GM23338 (cell line): ENCODE results near the gene AGR3. TPM values are rescaled to one million over a fixed set of nuclear protein-coding genes. Genes with fewer than 3 reads are reported as not detected.

ENCODE experiments used
- ATAC-seq: fragments of 200-7000 bp; cut with Tn5 transposase; 3 replicates; pipeline ENCODE4 v1.9.1; 2020
- DNase-seq: peaks from one replicate; pipeline ENCODE4 v3.0.0-alpha.2; 2015; ENCODE audit warnings: low spot score
- H2AFZ ChIP-seq: fragments of 200-600 bp; sonication (generic); 2 replicates; pipeline ENCODE4 v1.8.0; 2016; ENCODE audit warnings: antibody characterized with exemption, mild to moderate bottlenecking, moderate library complexity
- H3F3A ChIP-seq: fragments of 200-600 bp; sonication (generic); replicated peaks from 2 replicates; pipeline ENCODE4 v1.8.0; 2017; ENCODE audit warnings: antibody characterized with exemption, mixed run types, low read depth
- H3K27ac ChIP-seq: fragments of 200-600 bp; sonication (generic); 2 replicates; pipeline ENCODE4 v1.6.1; 2016; ENCODE audit warnings: low read depth
- H3K27me3 ChIP-seq: fragments of 200-600 bp; sonication (generic); 2 replicates; pipeline ENCODE4 v1.8.0; 2016; ENCODE audit warnings: mild to moderate bottlenecking, mixed run types, moderate library complexity; ENCODE audit not compliant: insufficient read depth
- H3K36me3 ChIP-seq: fragments of 200-600 bp; sonication (generic); 2 replicates; pipeline ENCODE4 v1.8.0; 2016; ENCODE audit warnings: mild to moderate bottlenecking; ENCODE audit not compliant: insufficient read depth
- H3K4me1 ChIP-seq: fragments of 200-600 bp; sonication (generic); 2 replicates; pipeline ENCODE4 v1.8.0; 2016; ENCODE audit warnings: mild to moderate bottlenecking, moderate library complexity; ENCODE audit not compliant: insufficient read depth
- H3K4me2 ChIP-seq: fragments of 200-600 bp; sonication (generic); 2 replicates; pipeline ENCODE4 v1.7.1; 2017; ENCODE audit warnings: mixed run types
- H3K4me3 ChIP-seq: fragments of 200-600 bp; sonication (generic); 2 replicates; pipeline ENCODE4 v1.6.1; 2016; ENCODE audit warnings: mixed run types
- H3K79me2 ChIP-seq: fragments of 200-600 bp; sonication (generic); replicated peaks from 2 replicates; pipeline ENCODE4 v1.8.0; 2017; ENCODE audit warnings: mild to moderate bottlenecking; ENCODE audit not compliant: insufficient read depth
- H3K9me2 ChIP-seq: fragments of 200-600 bp; sonication (generic); 2 replicates; pipeline ENCODE4 v1.8.0; 2017; ENCODE audit not compliant: insufficient read depth
- H4K20me1 ChIP-seq: fragments of 200-600 bp; sonication (generic); replicated peaks from 2 replicates; pipeline ENCODE4 v1.8.0; 2017; ENCODE audit warnings: mild to moderate bottlenecking; ENCODE audit not compliant: insufficient read depth
- H3K27ac Mint-ChIP-seq: 2 replicates; pipeline ENCODE4 v1.8.0; 2020; ENCODE audit warnings: inconsistent platforms, mild to moderate bottlenecking, moderate library complexity, mixed read lengths
- H3K27me3 Mint-ChIP-seq: 3 replicates; pipeline ENCODE4 v1.8.0; 2022; ENCODE audit warnings: low read depth, mild to moderate bottlenecking, moderate library complexity, mixed read lengths, inconsistent platforms; ENCODE audit not compliant: insufficient read depth, poor library complexity
- H3K36me3 Mint-ChIP-seq: 3 replicates; pipeline ENCODE4 v1.8.0; 2021; ENCODE audit warnings: low read depth, mild to moderate bottlenecking, inconsistent platforms, moderate library complexity, mixed read lengths
- H3K4me1 Mint-ChIP-seq: 3 replicates; pipeline ENCODE4 v1.8.0; 2020; ENCODE audit warnings: mild to moderate bottlenecking, inconsistent platforms, mixed read lengths
- H3K4me3 Mint-ChIP-seq: 3 replicates; pipeline ENCODE4 v1.8.0; 2021; ENCODE audit warnings: moderate library complexity, mild to moderate bottlenecking, inconsistent platforms, mixed read lengths
- H3K9me3 Mint-ChIP-seq: 3 replicates; pipeline ENCODE4 v1.8.0; 2020; ENCODE audit warnings: moderate library complexity, mild to moderate bottlenecking, inconsistent platforms, mixed read lengths
- CREB1 ChIP-seq: fragments of 250-450 bp; sonication (Bioruptor Pico); IDR thresholded peaks from 2 replicates; pipeline ENCODE4 v1.5.0; 2020; ENCODE audit warnings: low read depth, mild to moderate bottlenecking, moderate library complexity
- ETS1 ChIP-seq: IDR thresholded peaks from 2 replicates; pipeline ENCODE4 v1.6.1; 2016; ENCODE audit warnings: antibody characterized with exemption
- EZH2 ChIP-seq: fragments of 200-600 bp; sonication (generic); IDR thresholded peaks from one replicate; pipeline ENCODE4 v1.8.0; 2017; ENCODE audit warnings: antibody characterized with exemption, mild to moderate bottlenecking, low read depth; ENCODE audit not compliant: unreplicated experiment
- EZH2phosphoT487 ChIP-seq: fragments of 200-600 bp; sonication (generic); IDR thresholded peaks from one replicate; pipeline ENCODE4 v1.8.1; 2018; ENCODE audit warnings: antibody characterized with exemption; ENCODE audit not compliant: unreplicated experiment
- NANOG ChIP-seq: IDR thresholded peaks from 2 replicates; pipeline ENCODE4 v1.6.1; 2016; ENCODE audit warnings: antibody characterized with exemption, borderline replicate concordance
- POLR2AphosphoS5 ChIP-seq: IDR thresholded peaks from 2 replicates; pipeline ENCODE4 v1.6.1; 2016; ENCODE audit warnings: antibody characterized with exemption, low read depth
- STAT1 ChIP-seq: IDR thresholded peaks from one replicate; pipeline ENCODE4 v1.6.1; 2016; ENCODE audit warnings: antibody characterized with exemption; ENCODE audit not compliant: unreplicated experiment
- ZNF331 ChIP-seq: fragments of 250-450 bp; sonication (Bioruptor Pico); IDR thresholded peaks from 2 replicates; pipeline ENCODE4 v1.5.0; 2020; ENCODE audit warnings: low read depth, mild to moderate bottlenecking, moderate library complexity
- ZNF462 ChIP-seq: fragments of 250-450 bp; sonication (Bioruptor Pico); IDR thresholded peaks from 2 replicates; pipeline ENCODE4 v1.5.0; 2020; ENCODE audit warnings: mild to moderate bottlenecking, moderate library complexity
- polyA plus RNA-seq: library from polyadenylated mRNA; unstranded; fragments of >200 nt; fragmentation: Nextera tagmentation; extraction: Ambion mirVana; gene quantifications from 2 replicates; pipeline ENCODE4 v1.2.1, GENCODE V29; 2016
- total RNA-seq: library from RNA; depleted of rRNA; stranded (reverse); fragments of >200 nt; shearing (Covaris generic); gene quantifications from 2 replicates; pipeline ENCODE4 v1.2.3, GENCODE V29; 2014
- TF ChIP-seq, protein P1 (sequence below), 2 experiments: fragments of 200-600 bp in 1 of 2; sonication (generic) in 1 of 2; conservative IDR thresholded peaks; 2 replicates each; pipeline versions ENCODE4 v1.5.1 to v1.6.1; 2016 to 2017; ENCODE audit warnings: antibody characterized with exemption in 2 of 2, low read depth in 2 of 2, mild to moderate bottlenecking in 2 of 2, moderate library complexity in 1 of 2
- TF ChIP-seq, protein P2 (sequence below): IDR thresholded peaks from one replicate; pipeline ENCODE4 v1.6.1; 2018; ENCODE audit warnings: antibody characterized with exemption; ENCODE audit not compliant: unreplicated experiment

AGR3 gene
- total and polyA plus RNA-seq, 2 experiments from 2014 or later = not detected

DNA sequence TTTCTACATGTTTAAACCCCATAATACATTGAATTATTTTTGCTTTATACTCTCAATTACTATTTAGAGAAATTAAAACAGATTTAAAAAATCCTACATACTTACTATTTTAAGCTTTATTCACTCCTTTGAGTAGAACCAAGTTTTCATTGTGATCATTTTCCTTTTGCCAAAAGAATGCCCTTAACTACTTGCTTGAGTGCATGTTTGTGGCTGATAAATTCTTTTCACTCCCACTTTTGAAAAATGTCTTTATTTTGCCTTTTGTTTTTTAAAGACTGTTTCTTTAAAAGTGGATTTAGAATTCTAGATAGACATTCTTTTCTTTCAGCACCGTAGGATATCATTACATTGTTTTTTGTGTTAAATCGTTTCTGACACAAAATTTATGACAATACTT, 22.3 kb upstream of the AGR3 start:
- no peaks in the 10 kb centered on the region for H3K36me3 ChIP-seq
- H3K36me3 Mint-ChIP-seq = no peaks in the 10 kb centered on the region
- H3F3A ChIP-seq = no peaks in the 10 kb centered on the region
- no peak for TF ChIP-seq POLR2AphosphoS5
- no peak for TF ChIP-seq STAT1
- TF ChIP-seq ZNF462 (CRISPR knock-in tag) = no peak
- no peak for TF ChIP-seq EZH2
- TF ChIP-seq NANOG = no peak
- TF ChIP-seq CREB1 (CRISPR knock-in tag) = no peak
- TF ChIP-seq ETS1 = no peak
- no peak for TF ChIP-seq ZNF331
- TF ChIP-seq, protein P1, sequence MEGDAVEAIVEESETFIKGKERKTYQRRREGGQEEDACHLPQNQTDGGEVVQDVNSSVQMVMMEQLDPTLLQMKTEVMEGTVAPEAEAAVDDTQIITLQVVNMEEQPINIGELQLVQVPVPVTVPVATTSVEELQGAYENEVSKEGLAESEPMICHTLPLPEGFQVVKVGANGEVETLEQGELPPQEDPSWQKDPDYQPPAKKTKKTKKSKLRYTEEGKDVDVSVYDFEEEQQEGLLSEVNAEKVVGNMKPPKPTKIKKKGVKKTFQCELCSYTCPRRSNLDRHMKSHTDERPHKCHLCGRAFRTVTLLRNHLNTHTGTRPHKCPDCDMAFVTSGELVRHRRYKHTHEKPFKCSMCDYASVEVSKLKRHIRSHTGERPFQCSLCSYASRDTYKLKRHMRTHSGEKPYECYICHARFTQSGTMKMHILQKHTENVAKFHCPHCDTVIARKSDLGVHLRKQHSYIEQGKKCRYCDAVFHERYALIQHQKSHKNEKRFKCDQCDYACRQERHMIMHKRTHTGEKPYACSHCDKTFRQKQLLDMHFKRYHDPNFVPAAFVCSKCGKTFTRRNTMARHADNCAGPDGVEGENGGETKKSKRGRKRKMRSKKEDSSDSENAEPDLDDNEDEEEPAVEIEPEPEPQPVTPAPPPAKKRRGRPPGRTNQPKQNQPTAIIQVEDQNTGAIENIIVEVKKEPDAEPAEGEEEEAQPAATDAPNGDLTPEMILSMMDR (conservative IDR thresholded peaks at IDR 0.05; ENCODE audit: low read depth in 2 of 2) = no peak
- TF ChIP-seq, protein P2, sequence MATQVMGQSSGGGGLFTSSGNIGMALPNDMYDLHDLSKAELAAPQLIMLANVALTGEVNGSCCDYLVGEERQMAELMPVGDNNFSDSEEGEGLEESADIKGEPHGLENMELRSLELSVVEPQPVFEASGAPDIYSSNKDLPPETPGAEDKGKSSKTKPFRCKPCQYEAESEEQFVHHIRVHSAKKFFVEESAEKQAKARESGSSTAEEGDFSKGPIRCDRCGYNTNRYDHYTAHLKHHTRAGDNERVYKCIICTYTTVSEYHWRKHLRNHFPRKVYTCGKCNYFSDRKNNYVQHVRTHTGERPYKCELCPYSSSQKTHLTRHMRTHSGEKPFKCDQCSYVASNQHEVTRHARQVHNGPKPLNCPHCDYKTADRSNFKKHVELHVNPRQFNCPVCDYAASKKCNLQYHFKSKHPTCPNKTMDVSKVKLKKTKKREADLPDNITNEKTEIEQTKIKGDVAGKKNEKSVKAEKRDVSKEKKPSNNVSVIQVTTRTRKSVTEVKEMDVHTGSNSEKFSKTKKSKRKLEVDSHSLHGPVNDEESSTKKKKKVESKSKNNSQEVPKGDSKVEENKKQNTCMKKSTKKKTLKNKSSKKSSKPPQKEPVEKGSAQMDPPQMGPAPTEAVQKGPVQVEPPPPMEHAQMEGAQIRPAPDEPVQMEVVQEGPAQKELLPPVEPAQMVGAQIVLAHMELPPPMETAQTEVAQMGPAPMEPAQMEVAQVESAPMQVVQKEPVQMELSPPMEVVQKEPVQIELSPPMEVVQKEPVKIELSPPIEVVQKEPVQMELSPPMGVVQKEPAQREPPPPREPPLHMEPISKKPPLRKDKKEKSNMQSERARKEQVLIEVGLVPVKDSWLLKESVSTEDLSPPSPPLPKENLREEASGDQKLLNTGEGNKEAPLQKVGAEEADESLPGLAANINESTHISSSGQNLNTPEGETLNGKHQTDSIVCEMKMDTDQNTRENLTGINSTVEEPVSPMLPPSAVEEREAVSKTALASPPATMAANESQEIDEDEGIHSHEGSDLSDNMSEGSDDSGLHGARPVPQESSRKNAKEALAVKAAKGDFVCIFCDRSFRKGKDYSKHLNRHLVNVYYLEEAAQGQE = no peak
- no peak for TF ChIP-seq EZH2phosphoT487
- no peak overlapping the region for H3K4me3 ChIP-seq
- H3K4me1 Mint-ChIP-seq = peaks cover 20% of the 10 kb centered on the region; the same call in 2 of the 3 replicates
- H4K20me1 ChIP-seq = no peaks in the 10 kb centered on the region
- ATAC-seq (no peak), DNase-seq (no peak)
- H3K4me3 Mint-ChIP-seq = no peak overlapping the region
- no peaks in the 10 kb centered on the region for H3K9me3 Mint-ChIP-seq
- peaks cover 1% of the 10 kb centered on the region for H3K27me3 Mint-ChIP-seq
- H3K4me2 ChIP-seq = no peak overlapping the region
- no peaks in the 10 kb centered on the region for H3K27me3 ChIP-seq
- no peak overlapping the region for H2AFZ ChIP-seq
- H3K9me2 ChIP-seq = no peaks in the 10 kb centered on the region
- no peak overlapping the region for H3K27ac Mint-ChIP-seq
- peaks cover 16% of the 10 kb centered on the region for H3K4me1 ChIP-seq
- no peaks in the 10 kb centered on the region for H3K79me2 ChIP-seq
- no peak overlapping the region for H3K27ac ChIP-seq
